MV-4-11 (cell line): ENCODE data around the gene ERC2.
"Not testable (repeated sequence)": the region's sequence is repeated elsewhere in the genome, so short reads cannot be mapped to it uniquely, and the experiment has no call there.

ENCODE experiments used
- DNase-seq: peaks from one replicate; lab custom pipeline; 2025; lab: John Stamatoyannopoulos, UW

The ERC2 gene

DNA sequence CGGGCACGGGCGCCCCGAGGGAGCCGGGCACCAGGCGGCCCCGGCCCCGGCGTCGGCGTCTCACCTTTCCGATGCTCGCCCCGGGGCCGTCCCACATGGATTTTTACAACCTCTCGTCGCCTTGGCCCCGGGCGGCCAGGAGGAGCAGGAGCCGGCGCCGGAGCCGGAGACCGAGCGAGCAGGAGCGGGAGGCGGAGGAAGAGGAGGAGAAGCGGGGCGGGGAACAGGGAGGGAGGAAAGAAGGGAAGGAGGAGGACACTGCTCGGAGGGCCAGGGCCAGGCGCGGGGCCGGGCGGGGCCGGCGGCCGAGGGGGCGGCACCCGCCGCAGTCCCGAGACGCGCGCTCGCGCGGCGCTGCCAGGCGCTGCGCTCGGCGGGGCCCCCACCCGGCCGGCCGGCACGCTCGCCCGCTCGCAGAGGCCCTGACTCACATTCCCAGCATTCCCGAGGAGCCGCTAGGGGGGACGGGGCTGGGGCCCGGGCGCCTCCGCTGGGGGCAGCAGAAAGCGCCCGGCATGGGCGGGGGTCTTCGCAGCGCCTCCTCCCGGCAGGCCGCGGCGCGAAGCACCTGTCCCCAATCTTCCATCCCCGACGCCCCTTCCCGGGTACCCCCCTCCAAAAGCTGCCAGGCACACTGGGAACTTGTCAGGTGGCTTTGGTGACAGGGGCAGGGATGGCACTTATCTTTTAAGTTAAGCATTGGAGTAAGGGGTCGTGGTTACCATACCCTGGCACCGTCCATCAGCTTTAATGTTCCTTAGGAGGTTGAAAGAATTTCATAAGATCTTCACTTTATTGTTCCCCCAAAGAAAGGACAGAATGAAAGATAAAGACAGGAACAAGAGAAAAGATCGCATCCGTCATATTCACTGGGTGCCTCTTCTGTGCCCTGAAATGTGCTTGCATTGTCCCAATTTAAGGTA, at the start of gene ERC2:
ERC2 (minus strand) TSS at position 284 of the 923 bp plus-strand sequence.
- DNase-seq: no peak

DNA sequence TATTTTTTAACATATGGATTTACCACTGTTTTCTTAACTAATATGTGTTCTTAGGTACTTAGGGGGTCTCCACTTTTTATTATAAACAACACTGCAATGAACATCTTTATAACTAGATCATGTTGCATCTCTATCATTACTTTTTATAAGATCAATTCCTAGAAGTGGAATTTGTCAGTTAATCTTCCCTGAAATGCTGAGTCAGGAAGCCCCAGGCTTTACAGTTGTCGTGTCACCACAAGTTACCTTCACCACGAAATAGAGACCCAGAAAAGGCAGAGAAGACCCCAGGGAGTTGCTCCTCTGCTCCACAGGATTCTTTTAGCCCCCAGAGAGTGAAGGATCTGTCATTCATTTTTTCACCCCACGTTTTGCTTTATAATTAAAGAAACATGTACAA, 34.5 kb upstream of the ERC2 start:
- no peak for DNase-seq

DNA sequence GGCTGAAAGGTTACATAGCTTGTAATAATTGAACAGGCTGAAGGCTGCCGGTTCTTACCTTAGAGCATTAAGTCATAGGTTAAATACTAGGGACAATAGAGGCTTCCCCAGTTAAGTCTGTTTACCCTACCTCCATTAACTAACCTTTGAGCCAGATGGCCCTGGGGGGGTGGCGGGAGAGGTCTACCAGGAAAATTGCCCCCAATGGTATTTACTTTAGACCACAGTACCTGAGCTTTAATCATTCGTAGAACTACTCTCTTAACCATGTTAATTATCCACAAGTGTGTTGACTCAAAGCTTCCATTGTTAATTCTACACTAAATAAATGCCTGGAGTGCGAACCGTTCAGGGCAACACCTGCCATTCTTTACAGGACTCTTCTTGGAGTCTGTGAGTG, 28.1 kb upstream of the ERC2 start:
- DNase-seq: not testable (repeated sequence)

DNA sequence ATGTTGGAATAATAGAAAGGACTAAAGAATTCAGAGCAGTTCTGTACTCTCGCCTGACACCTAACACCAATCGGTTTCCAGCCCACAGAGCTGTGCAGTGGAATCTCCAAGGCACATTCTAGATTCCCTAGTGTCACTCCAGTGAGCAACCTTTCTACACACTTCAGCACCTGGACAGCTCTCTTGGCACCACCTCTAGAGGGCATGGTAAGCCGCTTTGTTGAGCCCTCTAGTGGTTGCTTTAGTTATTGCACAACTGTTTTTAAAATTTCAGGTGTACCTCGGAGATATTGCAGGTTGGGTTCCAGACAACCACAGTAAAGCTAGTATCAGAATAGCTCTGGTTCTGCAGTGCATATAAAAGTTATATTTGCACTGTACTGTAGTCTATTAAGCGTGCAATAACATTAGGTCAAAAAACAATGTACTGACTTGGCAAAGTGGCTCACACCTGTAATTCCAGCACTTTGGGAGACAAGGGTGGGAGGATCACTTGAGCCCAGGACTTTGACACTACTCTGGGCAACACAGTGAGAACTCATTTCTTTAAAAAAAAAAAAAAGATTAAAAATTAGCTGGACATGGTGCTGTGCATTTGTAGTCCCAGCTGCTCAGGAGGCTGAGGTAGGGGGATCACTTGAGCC, 26.5 kb upstream of the ERC2 start:
- DNase-seq: peak; percentile 73

DNA sequence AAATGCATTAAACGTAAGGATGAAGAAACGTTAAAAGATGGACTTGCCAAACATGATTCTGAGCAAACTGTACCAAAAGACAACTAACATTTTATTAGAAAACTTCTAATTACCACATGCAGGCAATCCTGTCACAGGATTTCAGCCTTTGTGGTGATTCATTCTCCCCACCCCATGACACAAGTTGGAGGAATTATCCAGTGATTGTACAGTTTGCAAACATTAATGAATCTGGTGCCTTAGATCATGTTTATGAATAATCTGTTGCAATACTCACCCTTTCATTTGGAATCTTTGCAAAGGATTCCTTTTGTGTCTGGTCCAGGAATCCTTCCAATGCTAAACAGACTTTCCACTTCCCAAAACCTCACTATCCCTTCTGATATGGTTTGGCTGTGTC, 23.3 kb upstream of the ERC2 start:
- no peak for DNase-seq

DNA sequence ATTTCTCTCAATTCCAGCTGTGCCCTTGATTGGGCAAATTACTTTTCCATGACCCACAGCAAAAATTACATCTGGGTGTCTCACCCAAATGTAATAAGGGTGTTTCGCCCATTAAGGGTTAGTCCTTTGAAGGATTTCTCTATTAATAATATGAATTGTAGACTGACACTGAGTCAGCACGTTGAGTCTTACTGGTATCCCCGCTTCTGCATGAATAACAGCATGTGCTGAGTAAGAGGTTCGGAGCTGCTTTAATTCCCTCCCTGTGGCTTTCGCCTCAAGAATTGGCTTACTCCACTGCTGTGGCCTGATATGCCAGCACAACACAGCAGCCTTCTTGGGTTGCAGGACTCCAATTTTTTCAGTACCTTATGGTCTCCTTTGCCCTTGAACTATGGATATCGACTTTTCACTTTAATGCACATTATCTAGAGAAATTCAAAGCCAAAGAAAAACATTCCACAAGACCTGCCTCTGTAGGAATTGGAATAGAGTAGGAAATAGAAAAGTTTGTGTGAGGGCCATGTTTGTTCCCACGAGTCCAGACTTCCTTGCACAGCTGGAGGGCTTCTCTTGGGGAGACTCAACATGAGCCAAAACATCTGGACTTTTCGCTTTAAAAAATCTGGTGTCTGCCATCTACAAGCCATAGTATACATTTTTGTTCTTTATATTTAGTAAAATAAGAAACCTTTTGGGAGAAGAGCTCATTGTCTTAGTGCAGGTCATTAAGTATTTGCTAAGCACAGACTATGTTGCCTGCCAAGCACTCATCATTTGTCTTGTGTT, 20.7 kb upstream of the ERC2 start:
- DNase-seq: no peak

DNA sequence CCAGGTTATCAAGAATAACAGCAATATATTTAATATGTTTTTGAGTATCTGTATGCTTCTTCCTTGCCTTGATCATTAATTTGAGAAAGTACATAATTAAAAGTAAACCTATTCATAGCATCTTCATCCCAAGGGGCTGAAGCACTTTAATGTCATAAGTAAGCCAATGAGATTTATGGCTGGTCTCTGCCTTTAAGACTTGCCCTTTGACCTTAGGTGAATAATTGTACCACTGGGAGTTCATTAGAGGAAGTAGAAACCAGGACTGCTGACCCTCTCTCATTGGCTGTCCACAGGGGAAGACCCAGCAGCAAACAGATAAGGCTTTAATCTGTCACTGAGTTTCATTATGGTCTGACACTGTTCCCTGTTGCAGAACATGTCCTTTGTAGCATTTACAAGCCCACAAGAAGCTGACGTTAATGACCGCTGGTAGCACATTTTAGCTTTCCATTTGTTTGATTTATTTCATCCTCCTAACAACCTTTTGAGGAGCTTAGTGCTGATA, 16.3 kb upstream of the ERC2 start:
- no peak for DNase-seq

DNA sequence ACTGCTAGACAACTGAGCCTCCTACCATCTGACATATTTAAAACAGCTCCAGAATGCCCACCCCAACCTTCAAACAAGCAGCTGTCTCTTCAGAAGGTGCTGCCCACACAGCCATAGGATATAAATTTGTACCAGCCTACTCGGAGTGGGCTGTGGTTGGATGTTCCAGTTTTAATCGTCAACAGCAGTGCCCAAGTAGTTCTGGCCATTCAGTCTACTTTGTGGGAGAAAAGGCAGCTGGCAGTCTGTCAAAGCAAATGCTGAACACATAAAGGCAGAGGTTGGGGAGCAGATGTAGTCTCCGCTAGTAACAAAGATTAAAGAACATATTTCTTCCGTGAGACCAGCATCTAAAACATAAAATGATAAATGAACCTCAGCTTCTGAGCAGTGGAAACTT, 15.9 kb upstream of the ERC2 start:
- DNase-seq: no peak

DNA sequence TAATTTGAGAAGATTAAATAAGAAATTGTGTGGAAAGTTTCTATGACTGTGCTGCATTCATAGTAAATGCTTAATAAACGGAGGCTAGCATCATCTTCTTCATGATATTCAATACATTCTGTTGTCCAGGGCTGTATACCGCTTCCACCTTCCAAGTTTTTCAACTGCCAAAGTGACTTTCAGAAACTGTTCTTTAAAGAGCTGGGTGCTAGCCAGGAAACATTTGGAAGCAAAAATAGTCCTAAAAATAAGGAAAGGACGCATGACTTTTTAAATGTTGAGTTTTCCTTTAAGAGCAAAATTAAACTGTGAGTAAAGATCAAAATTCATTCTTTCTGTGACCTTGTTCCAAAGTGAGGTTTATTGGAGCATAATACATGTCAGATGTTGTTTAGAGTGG, 9.4 kb upstream of the ERC2 start:
- no peak for DNase-seq

DNA sequence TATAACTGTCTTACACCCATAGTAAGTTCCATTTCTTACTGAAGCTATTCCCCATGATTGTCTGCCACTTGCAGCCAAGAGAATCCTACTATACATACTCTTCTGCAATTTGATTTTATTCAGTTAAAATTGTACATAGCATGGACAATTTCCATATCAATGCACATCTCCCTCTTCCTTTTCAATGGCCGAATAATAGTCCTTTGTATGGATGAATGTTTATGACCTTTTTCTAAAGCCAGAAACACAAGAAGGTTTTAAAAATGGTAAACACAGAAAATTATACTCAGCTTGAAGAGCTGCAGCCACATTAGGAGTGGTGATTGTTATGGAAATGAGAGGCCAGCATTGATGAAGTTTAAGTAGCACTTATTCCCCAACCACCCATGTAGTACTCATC, 8.5 kb upstream of the ERC2 start:
- DNase-seq: no peak

DNA sequence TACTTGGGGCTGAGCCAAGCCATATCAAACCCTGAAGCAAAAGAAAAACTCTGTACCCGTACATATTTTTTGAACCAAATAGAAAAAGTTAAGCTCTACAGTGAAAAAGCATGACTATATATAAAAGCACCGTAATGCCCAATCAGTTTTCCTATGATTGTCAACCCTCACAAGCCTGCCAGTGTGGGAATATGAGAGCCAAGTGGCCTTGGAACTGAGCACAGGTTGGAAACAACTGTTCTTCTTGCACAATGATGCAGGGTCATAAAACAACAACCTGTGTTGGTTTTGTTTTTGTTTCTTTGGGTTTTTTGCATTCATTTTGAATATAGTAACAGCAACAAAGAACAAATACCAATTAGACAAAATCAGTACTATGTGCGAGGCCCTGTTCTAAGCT, 3.5 kb upstream of the ERC2 start:
- no peak for DNase-seq

DNA sequence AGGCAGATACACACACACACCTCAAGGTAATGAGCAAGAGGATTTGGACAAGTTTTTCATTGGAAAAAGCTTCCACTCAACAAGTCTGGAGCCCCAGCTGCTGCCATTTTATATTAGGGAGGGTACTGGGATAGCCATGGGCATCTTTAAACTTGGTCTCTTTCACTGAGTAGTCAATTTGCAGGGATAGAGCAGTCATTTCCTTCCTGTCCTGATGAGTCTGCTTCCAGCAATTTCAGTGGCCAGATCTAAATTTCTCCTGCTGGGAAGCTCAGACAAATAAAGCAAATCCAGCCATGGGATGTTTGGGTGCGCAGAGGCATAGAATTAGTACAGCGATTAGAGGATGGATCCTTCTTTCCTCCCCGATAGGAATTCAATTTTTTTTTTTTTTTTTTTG, 874 bp upstream of the ERC2 start:
- DNase-seq: no peak

DNA sequence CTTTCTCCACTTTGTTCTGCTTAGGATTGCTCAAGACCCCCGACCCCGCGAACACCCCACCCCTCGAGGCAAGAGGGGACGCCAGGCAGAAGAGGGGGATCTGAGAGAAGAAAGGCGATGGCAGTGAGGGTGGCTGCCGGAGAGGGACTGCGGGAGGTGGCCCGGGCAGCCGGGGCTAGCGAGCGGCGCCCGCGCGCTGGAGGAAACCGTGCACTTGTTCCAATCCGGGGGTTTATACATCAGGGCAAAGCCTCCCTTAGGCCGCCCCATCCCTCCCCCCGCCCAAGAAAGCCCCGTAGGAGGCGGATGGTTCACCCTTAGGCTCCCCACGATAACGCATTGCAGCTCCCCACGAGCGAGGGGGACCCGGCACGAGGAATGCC, 475 bp downstream of the ERC2 start:
- DNase-seq: no peak

DNA sequence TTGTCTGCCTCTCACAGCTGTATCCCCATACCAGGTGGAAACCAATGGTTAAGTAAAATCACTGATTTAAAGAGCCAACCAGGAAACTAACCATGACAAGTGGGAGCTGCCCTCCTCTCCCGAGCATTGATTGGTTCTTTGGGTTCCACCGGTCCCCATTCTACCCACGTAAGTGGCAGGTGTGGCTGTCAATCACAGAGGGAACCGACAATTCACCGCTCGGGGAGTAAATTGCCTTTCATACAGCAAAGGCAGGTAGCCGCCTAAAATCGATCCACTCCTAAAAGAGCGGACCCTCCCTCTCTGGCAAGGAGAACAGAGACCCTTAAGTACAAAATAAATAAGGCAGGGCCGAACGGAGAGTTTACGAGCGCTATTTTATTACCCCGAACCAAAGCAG, 1.2 kb downstream of the ERC2 start:
- no peak for DNase-seq

DNA sequence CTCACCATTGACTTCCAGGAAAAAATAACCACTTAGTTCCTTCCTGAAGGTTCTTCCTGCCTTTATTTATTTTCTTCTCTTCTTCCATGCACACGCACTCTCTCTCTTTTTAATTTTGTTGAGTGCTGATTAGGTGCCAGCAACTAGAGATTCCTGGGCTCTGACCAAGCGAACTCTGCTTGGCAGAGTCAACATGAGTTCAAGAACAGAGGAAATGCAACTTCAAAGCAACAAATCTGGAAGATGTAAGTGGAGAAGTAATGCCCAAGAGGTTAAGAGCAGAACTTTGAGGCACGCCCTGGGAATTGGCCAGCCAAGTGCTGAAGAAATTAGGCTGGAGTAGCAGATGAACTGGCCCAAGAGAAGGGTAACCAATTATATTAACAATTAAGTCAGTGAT, 8.5 kb downstream of the ERC2 start:
- DNase-seq: no peak

DNA sequence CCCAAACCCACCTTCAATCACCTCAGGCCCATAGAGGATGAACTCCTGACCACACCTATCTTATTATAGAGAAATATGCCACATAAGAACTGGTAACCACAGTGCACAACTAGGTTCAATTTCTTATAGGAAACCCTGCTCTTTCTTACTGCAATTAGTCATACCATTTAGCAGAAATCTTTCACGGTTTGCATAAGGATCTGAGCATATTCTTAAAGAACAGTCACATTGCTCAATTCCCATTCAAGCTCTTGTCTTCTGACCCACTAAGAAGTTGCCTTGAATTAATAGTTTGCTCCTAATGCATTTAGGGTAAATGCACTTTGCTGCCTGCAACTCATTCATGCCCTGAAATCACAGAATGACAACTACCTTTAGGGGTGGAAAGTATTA, 9.2 kb downstream of the ERC2 start:
- DNase-seq: no peak

DNA sequence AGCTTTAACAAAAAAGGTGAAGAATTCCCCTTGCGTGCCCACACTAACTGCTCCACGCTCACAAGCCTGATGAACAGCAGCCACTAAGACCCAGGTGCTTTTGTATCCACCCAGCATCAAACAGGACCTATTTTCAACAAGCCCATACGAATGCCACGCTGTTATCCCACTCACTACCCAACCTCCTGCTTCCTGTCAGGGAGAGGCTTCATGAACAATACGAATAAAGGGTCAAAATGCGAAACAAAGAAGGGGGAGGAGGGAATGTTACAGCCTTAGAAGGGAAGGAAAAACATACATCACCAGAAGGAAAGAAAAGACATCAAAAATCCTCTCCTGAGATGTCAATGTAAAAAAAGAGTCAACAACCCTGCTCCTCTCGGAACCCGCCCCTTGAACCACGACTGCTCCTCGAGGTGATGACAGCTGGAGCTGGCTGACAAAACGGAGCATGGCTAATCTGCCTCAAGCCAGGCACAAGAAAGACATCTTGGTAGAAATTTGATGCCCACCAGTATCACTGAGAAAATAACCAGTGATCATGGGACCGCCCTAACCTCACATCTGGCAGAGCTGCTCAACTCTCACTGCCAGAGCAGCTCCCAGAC, 9.7 kb downstream of the ERC2 start:
- DNase-seq: no peak

DNA sequence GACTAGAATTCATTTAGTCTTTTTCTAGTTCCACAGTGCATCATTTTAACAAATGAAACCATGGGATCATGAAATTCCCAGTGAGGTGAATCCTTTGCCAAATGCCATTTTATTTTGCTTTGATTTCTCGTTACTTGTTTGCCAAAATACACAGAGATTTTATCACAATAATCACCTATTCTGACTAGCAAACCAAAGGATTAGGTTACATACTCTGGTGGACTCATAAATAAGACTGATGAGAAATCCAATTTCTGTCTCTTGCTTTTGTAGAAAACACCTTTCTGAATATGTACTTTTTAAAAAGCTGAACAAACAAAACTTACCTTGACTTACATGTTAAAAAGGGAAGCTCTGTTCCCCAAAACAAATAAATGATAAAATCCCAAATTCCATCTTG, 12.2 kb downstream of the ERC2 start:
- DNase-seq: no peak

DNA sequence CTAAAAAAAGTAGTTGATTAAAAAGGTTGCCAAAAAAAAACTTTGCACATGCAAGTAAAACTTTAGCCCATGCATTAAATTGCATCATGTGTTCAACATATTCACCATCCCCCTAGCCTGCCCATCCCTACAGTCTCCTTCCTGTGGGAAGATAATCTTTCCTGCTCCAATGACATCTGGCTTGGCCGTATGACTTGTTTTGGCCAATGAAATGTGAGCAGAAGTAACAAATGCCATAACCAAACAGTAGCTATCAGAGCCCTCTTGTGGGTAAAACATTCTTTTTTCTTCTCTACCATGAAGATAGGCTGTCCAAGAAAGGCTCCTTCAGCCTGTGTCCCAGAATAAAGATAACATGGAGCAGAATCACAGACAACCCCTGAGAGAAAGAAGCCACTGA, 15.3 kb downstream of the ERC2 start:
- DNase-seq: no peak

DNA sequence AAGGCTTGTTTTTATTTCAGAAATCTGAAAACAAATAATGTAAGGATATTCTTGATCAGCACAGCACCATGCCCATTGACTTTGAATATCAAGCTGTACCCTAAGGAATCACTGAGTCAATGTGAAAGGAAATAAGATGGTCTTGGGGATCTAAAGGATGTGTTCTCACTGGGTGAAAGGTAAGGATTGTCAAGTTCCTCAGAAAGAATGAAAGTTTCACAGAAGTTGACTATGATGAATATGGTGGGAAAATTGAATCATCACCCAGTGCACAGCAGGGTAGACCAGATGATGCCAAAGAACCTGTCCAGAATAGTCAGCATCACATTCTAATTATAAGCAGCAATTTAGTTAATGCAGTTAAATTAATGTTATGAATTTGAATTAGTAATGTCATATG, 16.2 kb downstream of the ERC2 start:
- no peak for DNase-seq

DNA sequence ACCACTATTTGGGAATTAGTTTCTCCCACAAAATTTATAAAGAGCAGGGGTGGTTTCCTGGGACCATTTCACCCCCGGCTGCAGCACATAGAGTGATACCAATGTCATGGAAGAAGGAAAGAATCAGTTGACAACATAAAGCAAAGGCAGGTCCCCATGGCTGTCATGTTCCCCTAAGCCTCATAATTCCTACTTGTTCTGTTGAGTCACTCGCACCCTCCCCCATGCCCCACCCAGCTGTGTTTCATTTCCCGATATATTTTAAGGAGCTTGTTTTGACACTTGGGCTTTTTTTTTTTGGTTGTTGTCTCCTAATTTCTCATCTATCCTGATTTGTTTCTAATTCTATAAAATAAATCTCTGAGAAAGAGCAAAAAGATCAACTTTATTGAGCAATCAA, 24.9 kb downstream of the ERC2 start:
- peak; percentile 25 for DNase-seq

DNA sequence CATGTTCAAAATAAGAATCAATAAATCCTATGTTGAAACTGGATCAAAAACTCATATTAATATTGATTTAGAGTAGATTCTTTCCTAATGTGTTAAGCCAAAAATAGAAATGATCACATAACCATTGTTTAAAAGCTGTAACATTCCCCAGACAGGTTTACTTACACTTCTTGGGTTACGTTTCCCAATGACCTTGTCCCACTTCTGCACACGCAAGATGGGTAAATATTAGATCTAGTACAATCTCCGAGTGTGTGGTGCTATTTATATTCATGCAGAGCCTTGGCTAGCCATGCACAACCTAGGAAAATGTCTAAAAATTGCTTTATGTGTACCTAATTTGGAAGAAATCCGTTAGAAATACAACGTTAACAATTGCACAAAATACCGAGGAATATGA, 39.6 kb downstream of the ERC2 start:
- DNase-seq: no peak
